HG03571 (cell line): Measurements from ENCODE around the gene POLL.

Source experiments
- ATAC-seq: cut with Tn5 transposase; IDR thresholded peaks from one replicate; pipeline ENCODE4 v1.9.1; 2021; ENCODE audit not compliant: unreplicated experiment

Gene POLL

DNA sequence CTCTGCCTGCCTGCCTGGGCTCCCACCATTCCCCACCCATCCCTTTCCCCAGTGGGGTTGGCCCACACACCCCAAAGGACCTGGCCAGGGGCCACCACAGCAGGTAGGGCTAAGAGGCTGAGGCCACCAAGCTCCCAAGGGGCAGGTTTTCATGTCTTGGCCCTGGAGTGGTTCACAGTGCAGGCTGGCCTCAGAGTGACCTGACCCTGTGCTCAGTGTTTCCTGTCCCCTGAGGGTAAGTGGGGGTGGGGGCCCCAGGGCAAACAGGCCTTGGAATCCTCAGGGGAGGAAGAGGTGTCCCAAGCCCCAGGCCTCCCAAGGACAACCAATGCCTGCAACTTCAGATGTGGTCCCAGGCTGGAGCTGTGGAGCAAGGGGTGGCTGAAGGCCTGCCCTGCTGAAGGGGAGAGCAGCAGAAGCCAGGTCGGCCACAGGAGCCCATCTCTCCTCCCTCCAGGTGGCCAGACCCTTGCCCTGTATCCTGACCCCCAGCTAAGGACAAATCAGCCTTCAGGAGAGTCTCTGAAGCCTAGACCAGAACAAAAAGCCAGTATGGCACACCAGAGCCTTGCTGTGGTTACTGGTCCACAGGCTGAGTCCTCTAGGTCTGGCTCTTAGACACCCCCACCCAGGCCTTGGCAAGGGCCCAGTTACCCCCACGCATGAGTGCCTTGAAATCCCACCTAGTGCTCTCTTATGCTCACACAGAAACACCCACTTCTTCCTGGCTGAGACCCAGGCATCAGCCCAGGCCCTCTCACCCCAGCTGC is 27.6 kb downstream of the POLL start:
- ATAC-seq, result no peak

DNA sequence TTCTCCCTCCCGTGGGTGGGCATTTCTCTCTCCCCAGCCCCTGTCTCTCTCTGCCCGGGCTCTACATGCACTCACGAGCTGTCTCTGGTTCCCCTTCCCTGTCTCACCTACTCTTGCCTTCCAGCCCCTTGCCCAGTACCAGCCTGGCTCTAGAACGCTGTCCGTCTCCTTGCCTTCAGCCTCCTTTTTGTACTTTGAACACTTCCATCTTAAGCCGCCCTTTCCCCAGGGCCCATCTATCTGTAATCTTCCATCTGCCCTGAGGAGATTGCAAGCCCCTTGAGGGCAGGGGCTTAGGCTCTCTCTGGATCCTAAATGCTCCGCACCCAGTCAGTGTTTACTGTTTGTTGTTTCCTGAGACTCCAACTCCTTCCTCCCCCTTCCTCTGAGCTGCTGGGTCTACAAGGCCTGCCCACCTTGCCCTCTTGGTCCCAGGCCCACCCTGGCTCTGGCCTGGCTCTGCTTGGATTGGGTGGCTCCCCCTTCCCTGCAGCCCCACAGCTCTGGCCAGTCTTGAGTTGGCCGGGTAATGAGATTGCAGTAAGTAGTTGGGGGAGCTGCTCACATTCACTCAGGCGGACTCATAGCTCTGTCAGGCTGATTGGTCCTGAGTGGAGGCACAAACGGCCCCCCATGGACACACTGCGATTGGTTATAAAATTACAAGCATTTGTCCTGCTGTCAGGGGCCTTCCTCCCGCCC is 28.3 kb downstream of the POLL start:
- ATAC-seq, result no peak

DNA sequence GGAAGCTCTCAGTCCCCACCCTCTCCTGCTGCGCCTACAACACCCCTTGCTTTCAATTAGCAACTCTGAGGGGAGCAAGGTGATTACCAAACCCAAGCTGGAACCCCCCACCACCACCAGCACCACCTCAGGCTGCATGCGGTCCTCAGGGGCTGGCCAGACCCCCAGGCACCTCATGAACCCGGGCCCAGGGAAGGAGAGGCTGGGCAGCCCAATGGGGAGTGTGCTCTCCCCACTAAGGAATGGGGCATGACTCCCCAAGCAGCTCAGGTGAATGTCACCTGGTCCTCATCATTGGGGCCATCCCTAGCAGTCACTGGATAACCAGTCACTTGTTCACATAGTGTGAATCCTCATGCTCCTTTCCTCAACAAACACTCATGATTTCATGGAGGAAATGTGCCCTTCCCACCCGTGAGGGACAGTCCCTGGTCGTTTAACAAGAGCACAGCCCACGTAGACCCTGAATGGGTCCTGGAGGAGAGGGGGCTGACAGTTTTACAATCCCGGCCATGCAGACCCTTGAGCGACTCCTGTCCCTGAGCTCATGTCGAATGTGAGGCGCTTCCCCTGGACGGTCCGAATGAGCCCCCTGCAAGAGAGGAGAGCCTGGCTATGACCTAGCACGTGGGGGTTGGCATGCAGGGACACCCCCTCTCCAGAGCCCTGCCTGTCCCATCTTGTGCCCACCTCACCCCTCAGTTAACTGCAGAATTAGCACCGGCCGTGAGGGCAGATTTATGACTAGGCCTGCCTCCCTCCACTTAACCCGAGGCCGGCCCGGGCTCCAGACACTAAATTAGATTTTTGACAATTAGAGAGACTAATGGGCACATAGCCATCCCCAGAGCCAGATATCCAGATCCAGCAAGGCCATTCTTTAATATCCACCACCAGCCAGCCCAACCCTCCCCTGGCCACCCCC is 29.1 kb downstream of the POLL start:
- ATAC-seq, result no peak

DNA sequence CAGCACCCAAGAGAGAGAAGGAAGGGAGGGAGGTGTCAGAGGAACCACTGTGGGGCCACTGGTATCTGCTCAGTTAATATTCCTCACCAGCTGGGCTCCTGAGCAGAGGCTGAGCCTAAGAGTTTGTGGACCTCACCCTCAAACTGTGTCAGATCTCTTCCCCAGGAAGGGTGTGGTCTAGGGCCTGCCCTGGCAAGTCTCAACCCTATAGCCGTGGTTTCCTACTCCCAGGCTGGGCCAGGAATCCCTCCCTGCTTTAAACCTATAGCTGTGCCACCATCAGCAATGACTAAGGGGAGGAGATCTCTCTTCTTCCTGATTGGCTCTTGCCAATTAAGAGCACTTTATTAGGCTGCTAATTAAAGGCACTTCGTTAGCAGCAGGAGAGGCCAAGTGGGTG is 29.9 kb downstream of the POLL start:
- no peak for ATAC-seq

DNA sequence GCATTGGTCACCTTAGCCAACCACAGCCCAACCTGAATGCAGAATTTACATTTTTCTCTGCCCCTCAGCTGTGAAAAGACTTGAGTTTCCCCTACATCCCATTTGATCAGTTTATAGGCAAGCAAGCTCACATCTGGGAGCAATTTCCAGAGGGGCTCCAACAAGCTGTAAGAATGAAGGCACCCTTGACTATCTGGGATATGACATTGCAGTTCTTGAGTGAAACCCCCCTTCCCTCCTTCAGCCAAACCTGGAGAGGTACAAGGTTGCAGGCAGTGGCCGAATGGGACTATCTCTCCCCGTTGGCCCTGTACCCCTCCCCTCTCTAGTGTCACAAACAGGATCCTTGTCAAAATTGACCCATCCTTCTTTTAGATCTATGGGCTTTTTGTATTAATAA is 30.5 kb downstream of the POLL start:
- no peak for ATAC-seq

DNA sequence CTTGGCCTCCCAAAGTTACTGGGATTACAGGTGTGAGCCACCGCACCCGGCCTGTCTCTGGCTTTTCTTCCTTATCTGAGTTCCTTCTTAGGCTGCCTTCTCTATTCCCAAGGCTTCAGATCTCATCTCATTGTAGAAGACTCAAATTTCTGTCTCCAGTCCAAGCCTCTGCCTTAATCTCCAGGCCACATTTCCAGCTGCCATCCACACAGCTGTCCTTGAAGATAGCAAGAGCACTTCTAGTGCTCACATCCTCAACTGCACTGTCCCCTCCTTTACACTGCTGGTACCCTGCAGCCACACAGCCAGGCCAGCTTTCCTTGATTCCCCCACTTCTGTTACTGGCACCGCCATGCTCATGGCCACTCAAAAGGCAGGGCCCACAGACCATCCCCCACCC is 35.6 kb downstream of the POLL start:
- no peak for ATAC-seq

DNA sequence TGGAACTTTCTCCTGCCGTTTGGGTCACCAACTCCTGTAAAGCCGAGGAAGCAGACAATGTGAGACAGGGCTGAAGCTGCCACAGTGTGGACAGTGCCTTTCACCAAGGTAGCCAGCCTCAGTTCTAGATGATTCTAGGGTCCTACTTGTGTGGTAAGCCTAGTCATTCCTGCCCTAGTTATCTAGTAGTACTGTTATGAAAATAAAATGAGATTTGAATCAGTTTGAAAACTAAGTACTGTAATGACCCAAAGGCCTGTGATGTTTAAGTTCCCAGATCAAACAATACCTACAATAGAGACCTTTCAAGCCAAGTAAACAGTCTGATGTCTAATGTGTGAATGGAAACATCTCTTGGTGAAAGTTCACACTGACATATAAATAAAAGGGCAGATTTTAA is 37.1 kb downstream of the POLL start:
- ATAC-seq, result no peak

DNA sequence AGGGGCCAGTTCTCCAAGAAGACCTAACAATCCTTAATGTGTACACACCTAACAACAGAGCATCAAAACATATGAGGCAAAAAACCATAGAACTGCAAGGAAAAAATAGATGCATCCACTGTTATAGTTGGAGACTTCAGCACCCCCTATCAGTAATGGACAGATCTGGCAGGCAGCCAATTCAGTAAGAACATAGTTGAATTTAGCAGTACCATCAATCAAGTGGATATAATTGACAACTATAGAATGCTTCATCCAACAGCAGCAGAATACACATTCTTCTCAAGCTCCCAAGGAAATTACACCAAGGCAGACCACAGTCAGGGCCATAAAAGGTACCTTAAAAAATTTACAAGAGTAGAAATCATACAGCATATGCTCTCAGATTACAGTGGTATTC is 42.2 kb downstream of the POLL start:
- no peak for ATAC-seq

DNA sequence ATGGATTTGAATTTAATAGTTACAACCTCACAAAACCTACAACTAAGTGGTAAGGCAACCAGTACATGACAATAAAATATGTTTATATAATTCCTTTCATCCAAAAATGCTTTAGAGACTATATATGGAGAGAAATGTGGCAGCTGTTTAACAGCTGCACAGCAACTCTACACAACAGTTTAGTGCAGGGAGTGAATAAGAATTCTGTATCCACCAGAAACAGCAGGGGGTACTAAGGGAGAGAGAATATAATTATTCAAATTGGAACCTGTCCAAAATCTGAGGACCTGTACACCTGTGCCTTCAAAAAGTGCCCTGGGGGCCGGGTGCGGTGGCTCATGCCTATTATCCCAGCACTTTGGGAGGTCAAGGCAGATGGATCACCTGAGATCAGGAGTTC is 49.6 kb downstream of the POLL start:
- no peak for ATAC-seq

DNA sequence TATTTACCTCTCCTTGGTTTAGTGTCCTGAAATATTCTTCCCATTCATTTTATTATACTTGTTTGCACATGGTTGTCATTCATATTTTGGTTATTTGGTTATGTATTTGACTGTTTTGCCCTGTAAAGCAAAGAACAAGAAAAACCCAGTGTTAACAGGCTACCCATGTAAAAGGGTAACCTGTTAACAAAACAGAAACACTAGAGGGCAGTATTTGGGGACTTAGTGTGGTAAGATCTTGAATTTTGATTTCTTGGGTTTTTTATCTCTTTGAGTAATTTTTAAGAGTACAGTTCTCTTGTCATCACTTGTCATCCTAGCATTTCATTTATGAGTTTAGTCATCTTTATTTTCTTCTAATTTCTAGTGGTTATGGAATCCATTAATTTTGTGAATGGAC is 51.3 kb downstream of the POLL start:
- no peak for ATAC-seq

DNA sequence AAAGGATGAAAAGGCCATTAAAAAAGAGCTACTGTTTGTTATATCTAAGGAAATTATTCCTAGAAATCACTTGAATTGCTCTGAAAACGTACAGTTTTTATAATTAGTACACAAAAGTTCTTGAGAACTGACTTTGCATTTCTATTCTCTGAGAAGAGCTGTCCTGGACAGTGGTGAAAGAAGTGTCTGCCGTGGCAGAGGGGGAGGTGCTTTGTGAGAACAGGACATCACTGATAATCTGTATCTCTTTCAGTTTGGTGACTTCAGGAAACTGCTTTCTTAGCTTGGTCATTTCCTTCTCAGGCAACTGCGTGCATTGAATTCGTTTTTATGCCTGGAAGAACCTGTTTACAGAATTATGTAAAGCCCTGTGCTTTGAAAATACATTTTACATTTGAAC is 52.1 kb downstream of the POLL start:
- ATAC-seq, result no peak

DNA sequence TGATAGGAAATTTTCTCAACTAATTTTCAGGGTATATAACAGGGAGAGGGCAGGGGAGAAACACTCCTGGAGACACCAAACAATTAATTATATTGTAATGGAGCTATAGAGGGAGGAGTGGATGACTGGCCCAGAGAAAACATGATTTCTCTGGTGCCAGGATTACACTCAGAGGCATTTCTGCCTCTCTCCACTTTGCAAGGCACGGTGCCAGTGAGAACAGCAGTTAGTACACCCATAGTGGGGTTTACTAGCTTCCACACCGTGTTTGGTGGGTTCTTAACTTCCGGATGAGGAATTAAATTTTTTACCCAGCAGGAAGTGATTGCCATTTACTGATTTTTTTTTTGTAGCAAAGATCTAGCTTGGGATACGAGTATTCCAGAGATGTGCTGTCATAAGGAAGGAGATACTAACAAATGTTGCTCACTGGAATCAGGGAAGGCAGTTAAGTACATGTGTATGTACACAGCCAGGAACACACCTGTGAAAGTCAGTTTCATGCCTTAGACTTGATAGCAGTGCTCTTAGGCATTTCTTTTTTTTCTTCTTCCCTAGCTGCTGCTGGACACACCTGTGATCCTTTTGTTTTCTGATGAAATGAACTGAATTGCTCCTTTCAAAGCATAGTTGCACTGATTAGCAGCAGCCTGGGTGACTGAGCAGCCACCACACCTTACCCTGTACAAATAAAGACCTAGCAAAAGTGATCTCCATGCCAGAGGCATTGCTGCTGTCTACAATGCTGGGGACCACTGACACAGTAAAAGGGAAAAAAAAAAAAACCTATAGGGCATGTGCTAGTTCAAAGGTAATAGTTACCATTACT is 58.1 kb downstream of the POLL start:
- no peak for ATAC-seq

DNA sequence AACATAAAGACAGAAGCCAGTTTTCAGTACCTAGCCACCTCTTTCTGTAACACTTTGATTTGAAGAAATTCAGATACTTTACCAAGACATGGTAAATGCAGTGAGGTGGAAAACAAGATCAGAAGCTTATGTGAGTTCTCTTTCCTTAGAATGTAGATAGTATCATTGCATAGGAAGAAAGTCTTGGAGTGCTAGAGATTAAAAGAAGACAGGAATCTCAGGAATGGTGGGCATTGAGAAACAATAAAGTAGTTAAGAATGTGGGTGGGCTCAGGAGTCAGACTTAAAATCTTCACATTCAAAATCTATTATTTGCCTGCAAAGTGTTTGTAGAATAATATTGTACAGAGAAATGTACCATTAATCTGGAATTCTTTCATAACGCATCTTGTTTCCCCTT is 58.9 kb downstream of the POLL start:
- no peak for ATAC-seq
